Measurements from ENCODE around the gene VCAM1.

VCAM1 gene

GRCh38 chr1:100736746-100737145 is 17.2 kb downstream of the VCAM1 start:
- DNase-seq = no peak
- Histone ChIP-seq H3K36me3 (ENCODE audit: control insufficient read depth, insufficient read depth, low read length) (no peaks in the 10 kb centered on the region), H3K4me3 (ENCODE audit: insufficient read depth, low read depth, low read length, poor library complexity, severe bottlenecking) (no peak overlapping the region), H3K27me3 (replicated peaks; ENCODE audit: control insufficient read depth, insufficient read depth, low read length, poor library complexity, severe bottlenecking) (no peaks in the 10 kb centered on the region), H3K9me3 (ENCODE audit: control insufficient read depth, low read length) (no peaks in the 10 kb centered on the region), H3K4me1 (ENCODE audit: control insufficient read depth, insufficient read depth, low read length, poor library complexity, severe bottlenecking) (no peaks in the 10 kb centered on the region), H3K27ac (ENCODE audit: insufficient read depth, low read length, poor library complexity, severe bottlenecking) (no peak overlapping the region)

GRCh38 chr1:100746542-100746932 is 27.0 kb downstream of the VCAM1 start:
- Histone ChIP-seq H3K36me3 (ENCODE audit: control insufficient read depth, insufficient read depth, low read length) (no peaks in the 10 kb centered on the region), H3K27me3 (replicated peaks; ENCODE audit: control insufficient read depth, insufficient read depth, low read length, poor library complexity, severe bottlenecking) (no peaks in the 10 kb centered on the region), H3K4me3 (ENCODE audit: insufficient read depth, low read depth, low read length, poor library complexity, severe bottlenecking) (no peak overlapping the region), H3K9me3 (ENCODE audit: control insufficient read depth, low read length) (no peaks in the 10 kb centered on the region), H3K27ac (ENCODE audit: insufficient read depth, low read length, poor library complexity, severe bottlenecking) (no peak overlapping the region), H3K4me1 (ENCODE audit: control insufficient read depth, insufficient read depth, low read length, poor library complexity, severe bottlenecking) (no peaks in the 10 kb centered on the region)
- no peak for DNase-seq

- Histone ChIP-seq H3K27me3 (replicated peaks; ENCODE audit: control insufficient read depth, insufficient read depth, low read length, poor library complexity, severe bottlenecking) (no peaks in the 10 kb centered on the region), H3K27ac (ENCODE audit: insufficient read depth, low read length, poor library complexity, severe bottlenecking) (no peak overlapping the region), H3K4me3 (ENCODE audit: insufficient read depth, low read depth, low read length, poor library complexity, severe bottlenecking) (no peak overlapping the region), H3K4me1 (ENCODE audit: control insufficient read depth, insufficient read depth, low read length, poor library complexity, severe bottlenecking) (no peaks in the 10 kb centered on the region), H3K36me3 (ENCODE audit: control insufficient read depth, insufficient read depth, low read length) (no peaks in the 10 kb centered on the region), H3K9me3 (ENCODE audit: control insufficient read depth, low read length) (no peaks in the 10 kb centered on the region)
- no peak for DNase-seq
Measured at GRCh38 chr1:100747771-100748170, 28.2 kb downstream of the VCAM1 start.

DNA sequence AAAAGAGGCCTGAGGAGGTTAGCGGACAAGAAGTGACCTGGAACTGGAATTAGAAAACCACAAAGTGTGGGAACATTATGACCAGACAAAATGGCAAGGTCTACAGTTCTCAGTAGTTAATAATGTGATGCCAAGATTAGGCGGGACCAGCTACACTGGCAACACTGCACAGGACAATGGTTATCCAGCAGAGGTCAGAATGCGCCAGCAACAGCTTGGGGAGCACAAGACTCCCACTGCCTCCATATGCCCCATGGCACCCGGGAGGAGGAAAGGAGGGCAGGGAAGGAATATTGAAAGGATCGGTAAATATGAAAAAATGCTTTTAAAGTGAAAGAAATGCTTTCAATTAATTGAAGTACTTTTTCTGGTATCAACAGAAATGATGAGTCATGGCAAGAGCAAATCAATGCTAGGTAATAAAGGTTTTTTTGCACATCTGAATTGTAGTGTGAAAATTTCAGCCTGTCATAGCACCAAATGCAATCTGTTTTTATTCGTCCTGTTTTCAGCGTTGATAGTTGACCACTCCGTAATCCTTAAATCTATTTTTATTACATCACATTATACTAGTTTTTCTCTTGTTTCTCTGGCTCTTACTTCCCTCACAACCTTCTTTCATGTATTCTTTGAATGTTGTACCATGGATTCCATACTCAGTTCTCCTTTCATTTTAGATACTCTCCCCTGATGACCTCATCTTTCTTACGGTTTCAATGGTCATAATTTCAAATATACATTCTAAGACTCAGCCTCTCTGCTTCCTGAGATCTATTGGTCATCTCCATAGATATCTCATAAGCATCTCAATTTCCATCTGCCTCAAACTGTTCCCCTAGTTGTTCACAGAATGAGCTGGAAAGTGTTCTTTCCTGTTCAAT is 30.7 kb downstream of the VCAM1 start:
- H3K4me1 ChIP-seq (ENCODE audit: control insufficient read depth, insufficient read depth, low read length, poor library complexity, severe bottlenecking) = no peaks in the 10 kb centered on the region
- H3K36me3 ChIP-seq (ENCODE audit: control insufficient read depth, insufficient read depth, low read length) = no peaks in the 10 kb centered on the region
- no peak for DNase-seq
- no peaks in the 10 kb centered on the region for H3K9me3 ChIP-seq (ENCODE audit: control insufficient read depth, low read length)
- no peak overlapping the region for H3K27ac ChIP-seq (ENCODE audit: insufficient read depth, low read length, poor library complexity, severe bottlenecking)
- H3K27me3 ChIP-seq (replicated peaks; ENCODE audit: control insufficient read depth, insufficient read depth, low read length, poor library complexity, severe bottlenecking) = no peaks in the 10 kb centered on the region
- no peak overlapping the region for H3K4me3 ChIP-seq (ENCODE audit: insufficient read depth, low read depth, low read length, poor library complexity, severe bottlenecking)

GRCh38 chr1:100752791-100753190 is 33.2 kb downstream of the VCAM1 start:
- Histone ChIP-seq H3K27ac (ENCODE audit: insufficient read depth, low read length, poor library complexity, severe bottlenecking) (no peak overlapping the region), H3K9me3 (ENCODE audit: control insufficient read depth, low read length) (no peaks in the 10 kb centered on the region), H3K4me1 (ENCODE audit: control insufficient read depth, insufficient read depth, low read length, poor library complexity, severe bottlenecking) (no peaks in the 10 kb centered on the region), H3K36me3 (ENCODE audit: control insufficient read depth, insufficient read depth, low read length) (no peaks in the 10 kb centered on the region), H3K4me3 (ENCODE audit: insufficient read depth, low read depth, low read length, poor library complexity, severe bottlenecking) (no peak overlapping the region), H3K27me3 (replicated peaks; ENCODE audit: control insufficient read depth, insufficient read depth, low read length, poor library complexity, severe bottlenecking) (no peaks in the 10 kb centered on the region)
- DNase-seq = no peak

- Histone ChIP-seq H3K4me3 (ENCODE audit: insufficient read depth, low read depth, low read length, poor library complexity, severe bottlenecking) (no peak overlapping the region), H3K27ac (ENCODE audit: insufficient read depth, low read length, poor library complexity, severe bottlenecking) (no peak overlapping the region), H3K27me3 (replicated peaks; ENCODE audit: control insufficient read depth, insufficient read depth, low read length, poor library complexity, severe bottlenecking) (no peaks in the 10 kb centered on the region), H3K36me3 (ENCODE audit: control insufficient read depth, insufficient read depth, low read length) (no peaks in the 10 kb centered on the region), H3K9me3 (ENCODE audit: control insufficient read depth, low read length) (no peaks in the 10 kb centered on the region), H3K4me1 (ENCODE audit: control insufficient read depth, insufficient read depth, low read length, poor library complexity, severe bottlenecking) (no peaks in the 10 kb centered on the region)
- no peak for DNase-seq
Measured at GRCh38 chr1:100757946-100758345, 38.4 kb downstream of the VCAM1 start.

DNA sequence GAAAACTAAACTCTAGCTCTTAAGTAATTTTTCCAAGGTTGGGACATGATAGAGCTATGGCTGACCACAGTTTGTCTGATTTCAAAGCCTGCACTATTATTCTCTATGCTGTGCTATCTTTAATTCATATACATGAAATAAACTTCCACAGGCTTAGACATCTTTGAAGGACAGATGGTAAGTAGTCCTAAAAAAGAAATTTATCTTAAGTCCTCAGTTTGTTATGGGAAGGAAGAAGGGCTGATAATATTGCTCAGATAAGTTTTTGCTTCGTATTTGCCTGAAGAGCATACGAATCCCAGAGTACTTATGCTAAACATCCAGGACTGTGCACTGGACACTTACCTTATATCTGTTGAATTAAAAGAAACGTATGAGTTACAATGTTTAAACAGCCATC is 39.6 kb downstream of the VCAM1 start:
- Histone ChIP-seq H3K27me3 (replicated peaks; ENCODE audit: control insufficient read depth, insufficient read depth, low read length, poor library complexity, severe bottlenecking) (no peaks in the 10 kb centered on the region), H3K36me3 (ENCODE audit: control insufficient read depth, insufficient read depth, low read length) (no peaks in the 10 kb centered on the region), H3K9me3 (ENCODE audit: control insufficient read depth, low read length) (no peaks in the 10 kb centered on the region), H3K4me3 (ENCODE audit: insufficient read depth, low read depth, low read length, poor library complexity, severe bottlenecking) (no peak overlapping the region), H3K27ac (ENCODE audit: insufficient read depth, low read length, poor library complexity, severe bottlenecking) (no peak overlapping the region), H3K4me1 (ENCODE audit: control insufficient read depth, insufficient read depth, low read length, poor library complexity, severe bottlenecking) (no peaks in the 10 kb centered on the region)
- no peak for DNase-seq

DNA sequence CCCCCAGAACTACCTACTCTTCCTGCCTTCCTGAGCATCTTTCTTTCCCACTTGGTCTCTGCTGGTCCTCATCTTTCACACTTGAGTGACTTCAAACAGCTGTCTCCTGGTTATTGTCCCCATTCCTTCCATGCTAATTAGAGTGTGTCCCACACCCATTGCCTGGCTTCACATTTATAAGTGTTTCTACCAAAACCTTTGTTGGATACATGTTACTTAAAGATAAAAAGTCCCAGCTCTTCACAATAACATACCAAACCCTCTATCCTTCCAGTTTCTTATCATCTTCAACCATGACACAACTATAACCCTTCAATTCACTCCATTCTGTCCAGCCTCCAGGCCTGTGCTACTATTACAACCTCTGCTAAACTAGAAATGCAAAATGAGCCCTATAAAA is 41.0 kb downstream of the VCAM1 start:
- no peaks in the 10 kb centered on the region for H3K9me3 ChIP-seq (ENCODE audit: control insufficient read depth, low read length)
- H3K36me3 ChIP-seq (ENCODE audit: control insufficient read depth, insufficient read depth, low read length) = no peaks in the 10 kb centered on the region
- no peak overlapping the region for H3K4me3 ChIP-seq (ENCODE audit: insufficient read depth, low read depth, low read length, poor library complexity, severe bottlenecking)

GRCh38 chr1:100762461-100762860 is 42.9 kb downstream of the VCAM1 start:
- Histone ChIP-seq H3K9me3 (ENCODE audit: control insufficient read depth, low read length) (no peaks in the 10 kb centered on the region), H3K36me3 (ENCODE audit: control insufficient read depth, insufficient read depth, low read length) (no peaks in the 10 kb centered on the region), H3K4me3 (ENCODE audit: insufficient read depth, low read depth, low read length, poor library complexity, severe bottlenecking) (no peak overlapping the region), H3K27me3 (replicated peaks; ENCODE audit: control insufficient read depth, insufficient read depth, low read length, poor library complexity, severe bottlenecking) (no peaks in the 10 kb centered on the region), H3K4me1 (ENCODE audit: control insufficient read depth, insufficient read depth, low read length, poor library complexity, severe bottlenecking) (no peaks in the 10 kb centered on the region), H3K27ac (ENCODE audit: insufficient read depth, low read length, poor library complexity, severe bottlenecking) (no peak overlapping the region)
- DNase-seq = no peak

More for the DNA sequence above, 41.0 kb downstream of the VCAM1 start:
- H3K4me1 ChIP-seq (ENCODE audit: control insufficient read depth, insufficient read depth, low read length, poor library complexity, severe bottlenecking) = no peaks in the 10 kb centered on the region
- no peak overlapping the region for H3K27ac ChIP-seq (ENCODE audit: insufficient read depth, low read length, poor library complexity, severe bottlenecking)
- no peaks in the 10 kb centered on the region for H3K27me3 ChIP-seq (replicated peaks; ENCODE audit: control insufficient read depth, insufficient read depth, low read length, poor library complexity, severe bottlenecking)
- DNase-seq = no peak

GRCh38 chr1:100767176-100767890 is 47.8 kb downstream of the VCAM1 start:
- Histone ChIP-seq H3K27me3 (replicated peaks; ENCODE audit: control insufficient read depth, insufficient read depth, low read length, poor library complexity, severe bottlenecking) (no peaks in the 10 kb centered on the region), H3K36me3 (ENCODE audit: control insufficient read depth, insufficient read depth, low read length) (no peaks in the 10 kb centered on the region), H3K4me3 (ENCODE audit: insufficient read depth, low read depth, low read length, poor library complexity, severe bottlenecking) (no peak overlapping the region), H3K9me3 (ENCODE audit: control insufficient read depth, low read length) (no peaks in the 10 kb centered on the region), H3K4me1 (ENCODE audit: control insufficient read depth, insufficient read depth, low read length, poor library complexity, severe bottlenecking) (no peaks in the 10 kb centered on the region), H3K27ac (ENCODE audit: insufficient read depth, low read length, poor library complexity, severe bottlenecking) (no peak overlapping the region)
- DNase-seq = no peak

All from effector memory CD4-positive, alpha-beta T cell (primary cell).